ENCODE data around the gene EIF4G3.
A peak's percentile ranks its signal among the peaks of the same experiment; 100 is the strongest.
"Not testable (repeated sequence)": the region's sequence is repeated elsewhere in the genome, so short reads cannot be mapped to it uniquely, and the experiment has no call there.

The EIF4G3 gene

GRCh38 chr1:20789598-20789997 lies 387.1 kb downstream of the EIF4G3 start:
- DNase-seq = not testable (repeated sequence)

GRCh38 chr1:20787840-20788795 lies 388.6 kb downstream of the EIF4G3 start:
- DNase-seq = peak; percentile 81

- peak; percentile 93 for DNase-seq
Measured at GRCh38 chr1:20787029-20787839, 389.5 kb downstream of the EIF4G3 start, which contains the start of gene HP1BP3. TSS of gene HP1BP3 (minus strand) at chr1:20787307. CDS start at chr1:20780440, 6,867 bp downstream.

GRCh38 chr1:20786253-20787028 lies 390.3 kb downstream of the EIF4G3 start:
- peak; percentile 99 for DNase-seq

GRCh38 chr1:20785907-20786252 lies 390.8 kb downstream of the EIF4G3 start:
- DNase-seq = peak; percentile 78

- no peak for DNase-seq
Measured at GRCh38 chr1:20775700-20776099, 401.0 kb downstream of the EIF4G3 start.

GRCh38 chr1:20771780-20772179 lies 404.9 kb downstream of the EIF4G3 start:
- DNase-seq = no peak

GRCh38 chr1:20770314-20771087 lies 406.2 kb downstream of the EIF4G3 start:
- DNase-seq = no peak

- no peak for DNase-seq
Measured at GRCh38 chr1:20767271-20767670, 409.4 kb downstream of the EIF4G3 start.

GRCh38 chr1:20763417-20763816 lies 413.3 kb downstream of the EIF4G3 start:
- DNase-seq = no peak

GRCh38 chr1:20760322-20760721 lies 416.4 kb downstream of the EIF4G3 start:
- no peak for DNase-seq
